ENCODE measurements around the gene FAM180A.
"Not testable (repeated sequence)": the region's sequence is repeated elsewhere in the genome, so short reads cannot be mapped to it uniquely, and the experiment has no call there.

The FAM180A gene

GRCh38 chr7:135784013-135784412, 35.4 kb upstream of the FAM180A start:
- TF ChIP-seq CTCF (IDR thresholded peaks at IDR 0.05; ENCODE audit: insufficient read depth, low read length, missing control alignments), result no peak
- POLR2A ChIA-PET, result no interaction called here
- DNase-seq (ENCODE audit: low read depth, low spot score), result no peak
- CTCF ChIA-PET, result interaction anchor here (1.5 kb wide), 1 partner anchor 17 kb away, joined by 8 read pairs; no protein-coding TSS in a partner anchor
- H3K4me3 ChIP-seq (ENCODE audit: low read depth, low read length), result no peak overlapping the region

GRCh38 chr7:135782801-135783200, 34.2 kb upstream of the FAM180A start:
- ChIA-PET CTCF (interaction anchor here (1.1 to 2.0 kb wide), 2 partner anchors 8 to 110 kb away, joined by 5 to 7 read pairs; no protein-coding TSS in a partner anchor), POLR2A (no interaction called here)
- DNase-seq (ENCODE audit: low read depth, low spot score), result no peak
- H3K4me3 ChIP-seq (ENCODE audit: low read depth, low read length), result no peak overlapping the region
- no peak for TF ChIP-seq CTCF (IDR thresholded peaks at IDR 0.05; ENCODE audit: insufficient read depth, low read length, missing control alignments)

DNA sequence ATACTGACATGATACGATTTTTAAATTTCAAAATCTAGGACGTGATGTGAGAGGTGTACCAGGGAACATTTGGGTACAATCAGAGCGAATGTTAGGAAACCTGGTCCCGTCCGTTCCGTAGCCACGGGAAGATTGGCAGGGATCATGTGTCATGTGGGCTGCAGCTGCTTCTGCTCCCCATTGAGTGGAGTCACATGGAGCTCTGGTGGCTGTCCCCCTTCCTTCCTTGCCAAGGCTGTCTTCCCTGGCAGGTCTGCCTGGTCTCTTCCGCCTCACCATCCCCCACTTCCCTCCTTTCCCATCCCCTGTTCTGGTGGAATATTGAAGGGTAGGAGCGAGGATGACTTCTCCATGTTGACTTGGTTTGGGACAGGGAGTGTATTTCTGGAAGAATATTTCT, 33.8 kb upstream of the FAM180A start:
- no peak for TF ChIP-seq CTCF (IDR thresholded peaks at IDR 0.05; ENCODE audit: insufficient read depth, low read length, missing control alignments)
- ChIA-PET CTCF (interaction anchor here (2.0 kb wide), 1 partner anchor 9 kb away, joined by 7 read pairs; no protein-coding TSS in a partner anchor), POLR2A (no interaction called here)
- DNase-seq (ENCODE audit: low read depth, low spot score), result no peak
- no peak overlapping the region for H3K4me3 ChIP-seq (ENCODE audit: low read depth, low read length)

DNA sequence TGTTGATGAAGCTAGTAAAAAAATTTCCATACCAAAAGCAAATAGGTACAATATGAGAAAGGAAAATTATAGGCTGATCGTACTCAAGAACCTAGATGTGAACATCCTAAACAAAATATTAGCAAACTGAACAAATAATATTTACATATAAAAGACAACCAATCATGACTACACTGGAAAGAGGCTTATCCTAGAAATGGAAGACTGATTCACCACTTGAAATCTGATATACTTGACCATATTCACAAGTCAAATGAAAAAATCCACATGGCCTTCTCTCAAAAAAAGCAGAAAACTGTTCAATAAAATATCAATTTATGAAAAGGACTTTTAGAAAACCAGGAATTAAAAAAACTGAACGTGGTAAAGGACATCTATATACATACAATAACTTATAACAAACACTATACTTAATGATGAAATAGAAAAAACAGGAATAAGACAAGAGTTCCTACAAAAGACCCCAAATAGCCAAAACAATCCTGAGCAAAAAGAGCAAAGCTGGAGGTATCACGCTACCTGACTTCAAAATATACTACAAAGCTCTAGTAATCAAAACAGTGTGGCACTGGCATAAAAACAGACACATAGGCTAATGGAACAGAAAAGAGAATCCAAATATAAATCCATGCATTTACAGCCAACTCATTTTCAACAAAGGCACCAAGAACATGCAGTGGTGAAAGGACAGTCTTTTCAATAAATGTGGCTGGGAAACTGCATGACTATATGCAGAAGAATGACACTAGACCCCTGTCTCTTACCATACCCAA, 29.2 kb upstream of the FAM180A start:
- ChIA-PET CTCF (interaction anchor here (0.8 to 1.9 kb wide), 3 partner anchors 8 to 104 kb away, joined by 4 to 7 read pairs (median 6); no protein-coding TSS in a partner anchor), POLR2A (no interaction called here)
- no peak for DNase-seq (ENCODE audit: low read depth, low spot score)
- no peak for TF ChIP-seq CTCF (IDR thresholded peaks at IDR 0.05; ENCODE audit: insufficient read depth, low read length, missing control alignments)
- H3K4me3 ChIP-seq (ENCODE audit: low read depth, low read length), result no peak overlapping the region

DNA sequence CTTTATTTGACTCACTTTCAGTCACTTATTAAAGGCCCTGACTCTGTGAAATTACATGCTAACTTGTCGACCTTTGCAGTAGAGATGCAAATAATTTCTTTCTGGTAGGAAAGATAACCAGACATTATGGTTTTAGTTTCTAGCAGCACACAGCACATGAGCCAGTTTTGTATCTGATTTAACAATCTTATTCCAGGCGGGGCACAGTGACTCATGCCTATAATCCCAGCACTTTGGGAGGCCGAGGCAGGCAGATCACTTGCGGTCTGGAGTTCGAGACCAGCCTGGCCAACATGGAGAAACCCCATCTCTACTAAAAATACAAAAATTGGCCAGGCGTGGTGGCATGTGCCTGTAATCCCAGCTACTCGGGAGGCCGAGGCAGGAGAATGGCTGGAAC, 27.3 kb upstream of the FAM180A start:
- CTCF ChIA-PET, result interaction anchor here (1.8 to 1.9 kb wide), 2 partner anchors 25 to 102 kb away, joined by 6 to 7 read pairs; no protein-coding TSS in a partner anchor
- DNase-seq (ENCODE audit: low read depth, low spot score); H3K4me3 ChIP-seq (ENCODE audit: low read depth, low read length); POLR2A ChIA-PET: not testable (repeated sequence)

DNA sequence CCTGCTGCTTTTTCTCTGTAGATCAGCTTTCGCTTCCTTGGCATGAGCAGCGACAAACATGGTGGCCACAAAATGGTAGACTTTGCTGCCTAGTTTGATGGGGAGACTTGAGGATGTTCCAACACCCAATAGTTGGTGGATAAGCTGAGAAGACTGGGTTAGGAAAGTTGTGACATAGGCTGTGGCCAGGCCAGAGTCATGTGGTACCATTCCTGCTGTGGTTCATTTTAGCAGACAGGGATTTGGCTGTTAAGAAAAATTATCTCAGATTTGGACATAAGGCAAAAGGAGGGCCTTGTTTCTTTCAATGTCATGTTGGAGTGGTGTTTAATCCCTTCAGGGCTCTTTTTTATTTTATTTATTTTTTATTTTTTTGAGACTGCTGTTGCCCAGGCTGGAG, 26.6 kb upstream of the FAM180A start:
- POLR2A ChIA-PET, result no interaction called here
- no peak for TF ChIP-seq CTCF (IDR thresholded peaks at IDR 0.05; ENCODE audit: insufficient read depth, low read length, missing control alignments)
- no peak overlapping the region for H3K4me3 ChIP-seq (ENCODE audit: low read depth, low read length)
- CTCF ChIA-PET, result interaction anchor here (5.3 kb wide), 1 partner anchor 102 kb away, joined by 28 read pairs; no protein-coding TSS in a partner anchor
- no peak for DNase-seq (ENCODE audit: low read depth, low spot score)
